Chondrocyte (in vitro differentiated cells): ENCODE measurements around the gene MYOF. TPM values are rescaled to one million over a fixed set of nuclear protein-coding genes. Genes with fewer than 3 reads are reported as not detected.

ENCODE experiments used
- DNase-seq: peaks from one replicate; pipeline ENCODE4 v3.0.0; 2021; ENCODE audit warnings: mixed read lengths, low spot score
- H3K27ac Mint-ChIP-seq: one replicate; pipeline ENCODE4 v1.8.0; 2021; ENCODE audit warnings: mild to moderate bottlenecking, moderate library complexity, mixed read lengths; ENCODE audit not compliant: unreplicated experiment
- H3K27me3 Mint-ChIP-seq: 2 replicates; pipeline ENCODE4 v1.8.0; 2021; ENCODE audit warnings: low read depth, mixed read lengths
- H3K36me3 Mint-ChIP-seq: 2 replicates; pipeline ENCODE4 v1.8.0; 2021; ENCODE audit warnings: low read depth, mixed read lengths
- H3K4me1 Mint-ChIP-seq: 2 replicates; pipeline ENCODE4 v1.8.0; 2021; ENCODE audit warnings: low read depth, mild to moderate bottlenecking, mixed read lengths
- H3K4me3 Mint-ChIP-seq: one replicate; pipeline ENCODE4 v1.8.0; 2021; ENCODE audit warnings: mild to moderate bottlenecking, moderate library complexity, mixed read lengths; ENCODE audit not compliant: unreplicated experiment
- H3K9me3 Mint-ChIP-seq: 2 replicates; pipeline ENCODE4 v1.8.0; 2021; ENCODE audit warnings: low read depth, mixed read lengths
- CTCF ChIP-seq: fragments of 200-600 bp; sonication (generic); IDR thresholded peaks from 2 replicates; pipeline ENCODE4 v1.5.0; 2021; ENCODE audit warnings: antibody characterized with exemption, mild to moderate bottlenecking, moderate library complexity
- total RNA-seq: library from RNA; stranded (reverse); gene quantifications from 3 replicates; pipeline ENCODE4 v1.2.1, GENCODE V29; 2021

The MYOF gene
- total RNA-seq, 1 donor from 2014 or later = 526 TPM

- Mint-ChIP-seq H3K27me3 (no peaks in the 10 kb centered on the region), H3K4me3 (peak overlapping the region; percentile 10), H3K36me3 (peaks cover 8% of the 10 kb centered on the region), H3K27ac (peak overlapping the region; percentile 100), H3K9me3 (no peaks in the 10 kb centered on the region), H3K4me1 (peaks cover 90% of the 10 kb centered on the region)
- no peak for DNase-seq
- peak; percentile 30 for TF ChIP-seq CTCF
Observed at GRCh38 chr10:93436591-93437085, 45.5 kb downstream of the MYOF start.

- DNase-seq = no peak
- Mint-ChIP-seq H3K4me1 (peaks cover 87% of the 10 kb centered on the region), H3K27ac (peak overlapping the region; percentile 100), H3K9me3 (no peaks in the 10 kb centered on the region), H3K4me3 (peak overlapping the region; percentile 51), H3K36me3 (peaks cover 11% of the 10 kb centered on the region), H3K27me3 (no peaks in the 10 kb centered on the region)
- no peak for TF ChIP-seq CTCF
Observed at GRCh38 chr10:93435621-93436397, 46.3 kb downstream of the MYOF start.

GRCh38 chr10:93434991-93435491, 47.1 kb downstream of the MYOF start:
- Mint-ChIP-seq H3K27me3 (no peaks in the 10 kb centered on the region), H3K36me3 (peaks cover 10% of the 10 kb centered on the region), H3K27ac (peak overlapping the region; percentile 100), H3K4me3 (no peak overlapping the region), H3K9me3 (no peaks in the 10 kb centered on the region), H3K4me1 (peaks cover 83% of the 10 kb centered on the region)
- TF ChIP-seq CTCF = no peak
- no peak for DNase-seq

- Mint-ChIP-seq H3K36me3 (peaks cover 19% of the 10 kb centered on the region), H3K4me1 (peaks cover 75% of the 10 kb centered on the region), H3K9me3 (no peaks in the 10 kb centered on the region), H3K27ac (peak overlapping the region; percentile 58), H3K27me3 (no peaks in the 10 kb centered on the region), H3K4me3 (no peak overlapping the region)
- DNase-seq = no peak
- TF ChIP-seq CTCF = no peak
Observed at GRCh38 chr10:93431361-93431760, 50.8 kb downstream of the MYOF start.

- TF ChIP-seq CTCF = no peak
- Mint-ChIP-seq H3K36me3 (peaks cover 34% of the 10 kb centered on the region), H3K4me3 (no peak overlapping the region), H3K4me1 (peaks cover 64% of the 10 kb centered on the region), H3K27ac (peak overlapping the region; percentile 49), H3K9me3 (no peaks in the 10 kb centered on the region), H3K27me3 (no peaks in the 10 kb centered on the region)
- no peak for DNase-seq
Observed at GRCh38 chr10:93425861-93426260, 56.3 kb downstream of the MYOF start.
